Ascending aorta (tissue), 2 donors: ENCODE data around the gene RASA3. TPM values are rescaled to one million over a fixed set of nuclear protein-coding genes. Genes with fewer than 3 reads are reported as not detected.
"Not testable (repeated sequence)": the region's sequence is repeated elsewhere in the genome, so short reads cannot be mapped to it uniquely, and the experiment has no call there.

ENCODE experiments used
- DNase-seq, 2 donors: peaks; one replicate each; pipeline ENCODE4 v3.0.0-alpha.2; 2019; ENCODE audit warnings: low spot score in 2 of 2
- H3K27ac ChIP-seq, 2 donors: fragments of 200-600 bp; sonication (generic); one replicate each; pipeline ENCODE4 v1.5.1; 2016 to 2017; ENCODE audit warnings: mild to moderate bottlenecking in 1 of 2
- H3K27me3 ChIP-seq: fragments of 200-600 bp; sonication (generic); one replicate; pipeline ENCODE4 v1.5.1; 2017
- H3K36me3 ChIP-seq, 2 donors: fragments of 200-600 bp; sonication (generic); one replicate each; pipeline ENCODE4 v1.5.1; 2016
- H3K4me1 ChIP-seq, 2 donors: fragments of 200-600 bp; sonication (generic); one replicate each; pipeline ENCODE4 v1.5.1; 2016 to 2017; ENCODE audit warnings: mild to moderate bottlenecking in 1 of 2
- H3K4me3 ChIP-seq, 2 donors: fragments of 200-600 bp; sonication (generic); one replicate each; pipeline ENCODE4 v1.5.1; 2016 to 2017; ENCODE audit warnings: mild to moderate bottlenecking in 1 of 2
- H3K9me3 ChIP-seq, 2 donors: fragments of 200-600 bp; sonication (generic); one replicate each; pipeline ENCODE4 v1.5.1; 2016
- intact Hi-C: fragments of 100-400 bp; cut with DNase I; formaldehyde crosslinking; loops from one replicate; pipeline ENCODE4 v1.15.1; 2023
- total RNA-seq: library from RNA; depleted of rRNA; stranded (reverse); fragments of >200 nt; gene quantifications from one replicate; pipeline ENCODE4 v1.1.0, GENCODE V29; 2016
- TF ChIP-seq, protein P1 (sequence below), 3 experiments: fragments of 200-600 bp in 2 of 3; fragments of 450-650 bp in 1 of 3; sonication (generic) in 2 of 3; IDR thresholded peaks; one replicate each; pipeline ENCODE4 v1.5.1; 2016 to 2019; ENCODE audit warnings: antibody characterized with exemption in 3 of 3, mild to moderate bottlenecking in 1 of 3, moderate library complexity in 1 of 3

Gene RASA3
- total RNA-seq, 1 donor from 2014 or later: 30.7 TPM

DNA sequence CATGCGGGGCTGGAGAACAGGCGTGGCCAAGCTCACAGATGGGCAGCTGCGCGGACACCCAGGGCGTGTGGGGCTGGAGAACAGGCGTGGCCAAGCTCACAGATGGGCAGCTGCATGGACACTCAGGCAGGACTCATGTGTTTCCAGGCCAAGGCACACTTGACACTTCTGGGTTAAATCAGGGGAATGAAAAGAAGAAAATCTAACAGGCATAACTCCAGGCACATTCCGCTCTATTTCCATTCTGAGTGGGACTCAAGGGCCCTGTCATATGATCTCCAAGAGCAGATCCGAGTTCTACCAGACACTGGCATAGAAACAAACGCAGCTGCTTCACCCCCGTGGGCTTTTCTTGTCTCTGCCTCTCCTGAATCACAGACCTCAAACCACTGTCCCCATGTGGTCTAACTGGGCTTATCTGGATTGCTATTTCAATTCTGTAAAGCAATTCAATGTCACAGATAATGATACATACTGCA, 141.2 kb downstream of the RASA3 start:
- TF ChIP-seq, protein P1, sequence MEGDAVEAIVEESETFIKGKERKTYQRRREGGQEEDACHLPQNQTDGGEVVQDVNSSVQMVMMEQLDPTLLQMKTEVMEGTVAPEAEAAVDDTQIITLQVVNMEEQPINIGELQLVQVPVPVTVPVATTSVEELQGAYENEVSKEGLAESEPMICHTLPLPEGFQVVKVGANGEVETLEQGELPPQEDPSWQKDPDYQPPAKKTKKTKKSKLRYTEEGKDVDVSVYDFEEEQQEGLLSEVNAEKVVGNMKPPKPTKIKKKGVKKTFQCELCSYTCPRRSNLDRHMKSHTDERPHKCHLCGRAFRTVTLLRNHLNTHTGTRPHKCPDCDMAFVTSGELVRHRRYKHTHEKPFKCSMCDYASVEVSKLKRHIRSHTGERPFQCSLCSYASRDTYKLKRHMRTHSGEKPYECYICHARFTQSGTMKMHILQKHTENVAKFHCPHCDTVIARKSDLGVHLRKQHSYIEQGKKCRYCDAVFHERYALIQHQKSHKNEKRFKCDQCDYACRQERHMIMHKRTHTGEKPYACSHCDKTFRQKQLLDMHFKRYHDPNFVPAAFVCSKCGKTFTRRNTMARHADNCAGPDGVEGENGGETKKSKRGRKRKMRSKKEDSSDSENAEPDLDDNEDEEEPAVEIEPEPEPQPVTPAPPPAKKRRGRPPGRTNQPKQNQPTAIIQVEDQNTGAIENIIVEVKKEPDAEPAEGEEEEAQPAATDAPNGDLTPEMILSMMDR (IDR thresholded peaks at IDR 0.05): no peak
- intact Hi-C loops: no loop called here
- DNase-seq: no peak

DNA sequence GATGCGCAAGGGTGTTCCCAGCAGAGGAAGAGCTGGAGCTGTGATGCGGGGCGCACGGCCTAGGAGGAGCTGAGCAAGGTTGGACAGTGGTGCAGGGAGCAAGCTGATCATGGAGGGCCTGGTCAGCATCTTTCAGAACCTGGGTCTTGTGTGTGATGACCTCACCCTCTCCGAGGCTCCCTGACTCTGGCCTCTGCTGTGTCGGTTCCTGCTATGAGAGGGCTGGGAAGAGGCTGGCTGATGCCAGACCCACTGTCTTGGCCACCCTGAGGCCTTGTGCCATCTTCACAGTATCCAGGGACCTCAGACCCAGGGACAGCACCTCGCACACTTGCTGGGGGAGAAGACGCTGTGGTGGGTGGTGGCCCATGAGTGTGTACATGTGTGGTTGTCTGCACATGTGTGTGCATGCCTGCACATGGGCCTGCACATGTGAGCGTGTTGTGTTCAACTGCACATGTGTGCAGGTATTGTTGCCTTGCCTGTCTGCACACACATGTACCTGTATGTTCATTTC, 142.0 kb downstream of the RASA3 start:
- Histone ChIP-seq H3K4me1 (no peaks in the 10 kb centered on the region), H3K4me3 (no peak overlapping the region), H3K36me3 (peaks cover 24 to 45% of the 10 kb centered on the region in 2 donors), H3K27me3 (no peaks in the 10 kb centered on the region), H3K27ac (no peak overlapping the region), H3K9me3 (no peaks in the 10 kb centered on the region)
- intact Hi-C loops: no loop called here
- TF ChIP-seq, protein P1 (IDR thresholded peaks at IDR 0.05): no peak
- DNase-seq: peak in 1 of 2 donors; percentile 46

More for the DNA sequence above, 141.2 kb downstream of the RASA3 start:
- H3K4me1 ChIP-seq: no peaks in the 10 kb centered on the region
- H3K36me3 ChIP-seq: peaks cover 28 to 48% of the 10 kb centered on the region in 2 donors
- H3K27ac ChIP-seq: no peak overlapping the region
- no peaks in the 10 kb centered on the region for H3K27me3 ChIP-seq
- H3K4me3 ChIP-seq: no peak overlapping the region
- H3K9me3 ChIP-seq: no peaks in the 10 kb centered on the region

GRCh38 chr13:113989585-113990300, 142.7 kb downstream of the RASA3 start:
- H3K4me3 ChIP-seq: no peak overlapping the region
- TF ChIP-seq, protein P1 (IDR thresholded peaks at IDR 0.05): no peak
- peak in 1 of 2 donors; percentile 52 for DNase-seq
- H3K4me1 ChIP-seq: no peaks in the 10 kb centered on the region
- H3K36me3 ChIP-seq: peaks cover 19 to 39% of the 10 kb centered on the region in 2 donors
- no peak overlapping the region for H3K27ac ChIP-seq
- H3K9me3 ChIP-seq: no peaks in the 10 kb centered on the region
- intact Hi-C loops: no loop called here
- no peaks in the 10 kb centered on the region for H3K27me3 ChIP-seq

DNA sequence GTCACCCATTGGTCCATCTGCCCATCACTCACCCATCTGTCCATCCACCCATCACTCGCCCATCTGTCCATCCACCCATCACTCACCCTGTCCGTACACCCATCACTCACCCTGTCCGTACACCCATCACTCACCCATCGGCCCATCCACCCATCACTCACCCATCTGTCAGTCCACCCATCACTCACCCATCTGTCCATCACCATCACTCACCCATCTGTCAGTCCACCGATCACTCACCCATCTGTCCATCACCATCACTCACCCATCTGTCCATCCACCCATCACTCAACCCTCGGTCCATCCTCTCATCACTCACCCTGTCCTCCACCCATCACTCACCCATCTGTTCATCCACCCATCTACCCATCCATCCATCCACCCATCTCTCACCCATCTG, 143.6 kb downstream of the RASA3 start:
- DNase-seq: peak in 1 of 2 donors; percentile 35
- peaks cover 12 to 36% of the 10 kb centered on the region in 2 donors for H3K36me3 ChIP-seq
- H3K4me1 ChIP-seq, H3K4me3 ChIP-seq, intact Hi-C loops, H3K27ac ChIP-seq, H3K27me3 ChIP-seq, H3K9me3 ChIP-seq: not testable (repeated sequence)

- DNase-seq: peak in 1 of 2 donors; percentile 57
These were observed 150.1 kb downstream of the RASA3 start for GRCh38 chr13:113982296-113982661.

More at GRCh38 chr13:113982296-113982661, 150.1 kb downstream of the RASA3 start:
- H3K4me1 ChIP-seq: peaks cover 1 to 4% of the 10 kb centered on the region in 2 donors
- H3K9me3 ChIP-seq: no peaks in the 10 kb centered on the region
- peaks cover 35 to 45% of the 10 kb centered on the region in 2 donors for H3K36me3 ChIP-seq
- intact Hi-C loops: no loop called here
- no peak overlapping the region for H3K27ac ChIP-seq
- no peaks in the 10 kb centered on the region for H3K27me3 ChIP-seq
- TF ChIP-seq, protein P1 (IDR thresholded peaks at IDR 0.05): no peak
- H3K4me3 ChIP-seq: no peak overlapping the region
